GM12892 (cell line): ENCODE results near the gene SMIM29.

ENCODE experiments used
- POLR2A ChIP-seq: IDR thresholded peaks from 2 replicates; pipeline ENCODE4 v1.6.1; 2011; ENCODE audit warnings: low read depth, low read length, control low read depth
- POLR2AphosphoS5 ChIP-seq: IDR thresholded peaks from 2 replicates; pipeline ENCODE4 v1.6.1; 2011; ENCODE audit warnings: low read depth, low read length, control low read depth

DNA sequence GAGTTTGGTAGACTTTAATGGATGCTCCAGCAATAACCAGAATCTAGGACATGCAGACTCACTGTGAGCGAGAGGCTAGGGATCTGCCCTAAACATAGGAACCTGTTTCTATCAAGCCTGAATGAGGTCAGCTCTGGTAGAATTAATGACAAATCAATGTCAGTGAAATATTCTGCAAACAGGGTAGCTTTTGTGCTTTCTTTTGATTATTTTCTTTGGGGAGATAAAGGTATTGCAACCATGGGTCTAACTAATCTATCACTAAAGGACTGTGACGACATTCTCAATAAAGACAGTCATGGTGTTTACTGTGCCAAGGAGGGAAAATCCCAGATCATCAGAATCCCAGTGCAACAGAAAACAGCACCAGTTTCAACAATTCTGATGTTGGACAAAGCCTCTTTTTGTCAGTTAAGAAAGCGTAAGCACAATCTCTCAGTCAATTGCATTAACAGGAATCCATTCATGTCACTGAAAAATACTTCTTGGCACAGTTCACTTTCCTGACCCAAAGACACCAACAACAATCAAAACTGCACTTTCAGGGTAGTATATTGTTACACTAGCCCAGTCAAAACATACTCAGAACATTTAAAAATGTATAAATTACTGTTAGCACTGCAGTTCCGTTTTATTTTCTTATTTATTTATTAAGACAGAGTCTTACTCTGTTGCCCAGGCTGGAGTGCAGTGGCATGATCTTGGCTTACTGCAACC lies 36.8 kb upstream of the SMIM29 start:
- TF ChIP-seq POLR2AphosphoS5 (no peak), POLR2A (no peak)
